ENCODE measurements around the gene DUSP11.
"Not testable (repeated sequence)": the region's sequence is repeated elsewhere in the genome, so short reads cannot be mapped to it uniquely, and the experiment has no call there.

DUSP11 gene

GRCh38 chr2:73718421-73718820, 61.5 kb downstream of the DUSP11 start:
- H3K4me1 ChIP-seq (ENCODE audit: insufficient read depth, insufficient read length), result no peaks in the 10 kb centered on the region
- H3K4me3 ChIP-seq (ENCODE audit: insufficient read length, low read depth), result no peak overlapping the region
- no peak overlapping the region for H3K9ac ChIP-seq (ENCODE audit: insufficient read length, low read depth)
- TF ChIP-seq ZNF274 (IDR thresholded peaks at IDR 0.05; ENCODE audit: low read depth, low read length), result no peak
- no peaks in the 10 kb centered on the region for H3K36me3 ChIP-seq (ENCODE audit: insufficient read depth, insufficient read length, low read length)
- no peak for DNase-seq (ENCODE audit: low read depth, low spot score)
- peaks cover 13% of the 10 kb centered on the region for H3K9me3 ChIP-seq (ENCODE audit: insufficient read depth, low read length)
- H3K27me3 ChIP-seq (ENCODE audit: insufficient read depth, insufficient read length), result no peaks in the 10 kb centered on the region

- not testable (repeated sequence) for H3K36me3 ChIP-seq (ENCODE audit: insufficient read depth, insufficient read length, low read length); H3K4me3 ChIP-seq (ENCODE audit: insufficient read length, low read depth); H3K9ac ChIP-seq (ENCODE audit: insufficient read length, low read depth); H3K4me1 ChIP-seq (ENCODE audit: insufficient read depth, insufficient read length); H3K27me3 ChIP-seq (ENCODE audit: insufficient read depth, insufficient read length); DNase-seq (ENCODE audit: low read depth, low spot score)
- H3K9me3 ChIP-seq (ENCODE audit: insufficient read depth, low read length), result peaks cover 13% of the 10 kb centered on the region
Measured at GRCh38 chr2:73717695-73718094, 62.2 kb downstream of the DUSP11 start.

GRCh38 chr2:73717251-73717606, 62.7 kb downstream of the DUSP11 start:
- H3K27me3 ChIP-seq (ENCODE audit: insufficient read depth, insufficient read length), result no peaks in the 10 kb centered on the region
- H3K9ac ChIP-seq (ENCODE audit: insufficient read length, low read depth), result no peak overlapping the region
- H3K9me3 ChIP-seq (ENCODE audit: insufficient read depth, low read length), result peaks cover 13% of the 10 kb centered on the region
- no peaks in the 10 kb centered on the region for H3K36me3 ChIP-seq (ENCODE audit: insufficient read depth, insufficient read length, low read length)
- no peak for TF ChIP-seq YY1 (IDR thresholded peaks at IDR 0.05; ENCODE audit: insufficient read depth, insufficient read length)
- no peak for TF ChIP-seq SUZ12 (IDR thresholded peaks at IDR 0.05; ENCODE audit: extremely low read depth, insufficient read depth, insufficient read length)
- TF ChIP-seq ZNF274 (IDR thresholded peaks at IDR 0.05; ENCODE audit: low read depth, low read length), result no peak
- no peaks in the 10 kb centered on the region for H3K4me1 ChIP-seq (ENCODE audit: insufficient read depth, insufficient read length)
- H3K4me3 ChIP-seq (ENCODE audit: insufficient read length, low read depth), result no peak overlapping the region
- DNase-seq (ENCODE audit: low read depth, low spot score), result no peak

GRCh38 chr2:73716543-73717250, 63.2 kb downstream of the DUSP11 start:
- no peak for DNase-seq (ENCODE audit: low read depth, low spot score)
- Histone ChIP-seq H3K4me1 (ENCODE audit: insufficient read depth, insufficient read length) (no peaks in the 10 kb centered on the region), H3K9me3 (ENCODE audit: insufficient read depth, low read length) (peaks cover 13% of the 10 kb centered on the region), H3K9ac (ENCODE audit: insufficient read length, low read depth) (no peak overlapping the region), H3K4me3 (ENCODE audit: insufficient read length, low read depth) (no peak overlapping the region), H3K36me3 (ENCODE audit: insufficient read depth, insufficient read length, low read length) (no peaks in the 10 kb centered on the region), H3K27me3 (ENCODE audit: insufficient read depth, insufficient read length) (no peaks in the 10 kb centered on the region)
- TF ChIP-seq SUZ12 (IDR thresholded peaks at IDR 0.05; ENCODE audit: extremely low read depth, insufficient read depth, insufficient read length) (no peak), YY1 (IDR thresholded peaks at IDR 0.05; ENCODE audit: insufficient read depth, insufficient read length) (no peak), ZNF274 (IDR thresholded peaks at IDR 0.05; ENCODE audit: low read depth, low read length) (no peak)

GRCh38 chr2:73714091-73714490, 65.8 kb downstream of the DUSP11 start:
- Histone ChIP-seq H3K27me3 (ENCODE audit: insufficient read depth, insufficient read length) (no peaks in the 10 kb centered on the region), H3K9ac (ENCODE audit: insufficient read length, low read depth) (no peak overlapping the region), H3K4me3 (ENCODE audit: insufficient read length, low read depth) (no peak overlapping the region), H3K9me3 (ENCODE audit: insufficient read depth, low read length) (peaks cover 8% of the 10 kb centered on the region), H3K36me3 (ENCODE audit: insufficient read depth, insufficient read length, low read length) (no peaks in the 10 kb centered on the region), H3K4me1 (ENCODE audit: insufficient read depth, insufficient read length) (no peaks in the 10 kb centered on the region)
- DNase-seq (ENCODE audit: low read depth, low spot score), result no peak
- TF ChIP-seq YY1 (IDR thresholded peaks at IDR 0.05; ENCODE audit: insufficient read depth, insufficient read length) (no peak), ZNF274 (IDR thresholded peaks at IDR 0.05; ENCODE audit: low read depth, low read length) (peak; percentile 54)

Measured in NT2/D1 (cell line).